Measurements from ENCODE around the gene DNLZ.
A peak's percentile ranks its signal among the peaks of the same experiment; 100 is the strongest.

The DNLZ gene

GRCh38 chr9:136348691-136349090, 14.9 kb downstream of the DNLZ start:
- H3K27ac ChIP-seq (ENCODE audit: low read depth, low read length), result no peak overlapping the region
- H4K8ac ChIP-seq (ENCODE audit: low read depth, low read length), result no peak overlapping the region
- no peak overlapping the region for H3K9ac ChIP-seq (ENCODE audit: low read length)
- no peak overlapping the region for H4K5ac ChIP-seq (ENCODE audit: low read length)
- H2BK120ac ChIP-seq (ENCODE audit: low read depth, low read length), result no peak overlapping the region
- no peak for DNase-seq
- no peak overlapping the region for H3K18ac ChIP-seq (ENCODE audit: low read length)
- H2BK5ac ChIP-seq (ENCODE audit: low read length), result no peak overlapping the region
- H3K23ac ChIP-seq (ENCODE audit: low read length), result no peak overlapping the region
- H3K36me3 ChIP-seq (ENCODE audit: control insufficient read depth, insufficient read depth, low read length), result no peaks in the 10 kb centered on the region
- no peak overlapping the region for H3K4ac ChIP-seq (ENCODE audit: low read depth, low read length)
- no peak overlapping the region for H2BK15ac ChIP-seq (replicated peaks; ENCODE audit: low read depth)
- H3K4me3 ChIP-seq (ENCODE audit: low read length), result no peak overlapping the region
- WGBS (ENCODE audit: extremely low coverage, insufficient coverage, low lambda C conversion rate), result no CpG with 5 or more reads among the region's 14 CpGs
- H2AK5ac ChIP-seq (ENCODE audit: low read length), result no peak overlapping the region
- H3K79me2 ChIP-seq (ENCODE audit: control insufficient read depth, insufficient read depth, low read length), result no peaks in the 10 kb centered on the region
- no peaks in the 10 kb centered on the region for H3K4me1 ChIP-seq (ENCODE audit: control insufficient read depth, low read depth, low read length)
- H3K56ac ChIP-seq (ENCODE audit: low read length), result no peak overlapping the region
- no peaks in the 10 kb centered on the region for H3K27me3 ChIP-seq (ENCODE audit: insufficient read depth, low read length, poor library complexity)
- H3K4me2 ChIP-seq (ENCODE audit: low read length), result no peak overlapping the region
- H3K79me1 ChIP-seq (ENCODE audit: low read length), result no peaks in the 10 kb centered on the region

GRCh38 chr9:136347472-136348256, 15.9 kb downstream of the DNLZ start:
- Histone ChIP-seq H3K56ac (ENCODE audit: low read length) (no peak overlapping the region), H3K79me2 (ENCODE audit: control insufficient read depth, insufficient read depth, low read length) (no peaks in the 10 kb centered on the region), H3K4me3 (ENCODE audit: low read length) (no peak overlapping the region), H2AK5ac (ENCODE audit: low read length) (no peak overlapping the region), H2BK5ac (ENCODE audit: low read length) (no peak overlapping the region), H3K18ac (ENCODE audit: low read length) (no peak overlapping the region), H3K4me1 (ENCODE audit: control insufficient read depth, low read depth, low read length) (no peaks in the 10 kb centered on the region), H3K79me1 (ENCODE audit: low read length) (no peaks in the 10 kb centered on the region), H3K23ac (ENCODE audit: low read length) (no peak overlapping the region), H4K5ac (ENCODE audit: low read length) (no peak overlapping the region), H3K9ac (ENCODE audit: low read length) (no peak overlapping the region), H3K4ac (ENCODE audit: low read depth, low read length) (no peak overlapping the region), H2BK15ac (replicated peaks; ENCODE audit: low read depth) (no peak overlapping the region), H4K8ac (ENCODE audit: low read depth, low read length) (no peak overlapping the region), H3K36me3 (ENCODE audit: control insufficient read depth, insufficient read depth, low read length) (no peaks in the 10 kb centered on the region), H3K27ac (ENCODE audit: low read depth, low read length) (no peak overlapping the region), H2BK120ac (ENCODE audit: low read depth, low read length) (no peak overlapping the region), H3K27me3 (ENCODE audit: insufficient read depth, low read length, poor library complexity) (no peaks in the 10 kb centered on the region), H3K4me2 (ENCODE audit: low read length) (no peak overlapping the region)
- DNase-seq, result no peak
- WGBS (ENCODE audit: extremely low coverage, insufficient coverage, low lambda C conversion rate), result no CpG with 5 or more reads among the region's 34 CpGs

- no peak overlapping the region for H2BK120ac ChIP-seq (ENCODE audit: low read depth, low read length)
- no CpG with 5 or more reads among the region's 20 CpGs for WGBS (ENCODE audit: extremely low coverage, insufficient coverage, low lambda C conversion rate)
- no peak for DNase-seq
- no peak overlapping the region for H3K23ac ChIP-seq (ENCODE audit: low read length)
- H3K79me1 ChIP-seq (ENCODE audit: low read length), result no peaks in the 10 kb centered on the region
- H3K4ac ChIP-seq (ENCODE audit: low read depth, low read length), result no peak overlapping the region
- no peaks in the 10 kb centered on the region for H3K79me2 ChIP-seq (ENCODE audit: control insufficient read depth, insufficient read depth, low read length)
- no peak overlapping the region for H3K18ac ChIP-seq (ENCODE audit: low read length)
- H2BK15ac ChIP-seq (replicated peaks; ENCODE audit: low read depth), result no peak overlapping the region
- no peaks in the 10 kb centered on the region for H3K27me3 ChIP-seq (ENCODE audit: insufficient read depth, low read length, poor library complexity)
- H4K5ac ChIP-seq (ENCODE audit: low read length), result no peak overlapping the region
- no peak overlapping the region for H3K9ac ChIP-seq (ENCODE audit: low read length)
- no peaks in the 10 kb centered on the region for H3K4me1 ChIP-seq (ENCODE audit: control insufficient read depth, low read depth, low read length)
- H3K27ac ChIP-seq (ENCODE audit: low read depth, low read length), result no peak overlapping the region
- no peak overlapping the region for H3K56ac ChIP-seq (ENCODE audit: low read length)
- H4K8ac ChIP-seq (ENCODE audit: low read depth, low read length), result no peak overlapping the region
- no peak overlapping the region for H2BK5ac ChIP-seq (ENCODE audit: low read length)
- no peak overlapping the region for H3K4me2 ChIP-seq (ENCODE audit: low read length)
- no peaks in the 10 kb centered on the region for H3K36me3 ChIP-seq (ENCODE audit: control insufficient read depth, insufficient read depth, low read length)
- H3K4me3 ChIP-seq (ENCODE audit: low read length), result no peak overlapping the region
- no peak overlapping the region for H2AK5ac ChIP-seq (ENCODE audit: low read length)
Measured at GRCh38 chr9:136346927-136347465, 16.5 kb downstream of the DNLZ start.

GRCh38 chr9:136346157-136346481, 17.4 kb downstream of the DNLZ start:
- Histone ChIP-seq H3K27me3 (ENCODE audit: insufficient read depth, low read length, poor library complexity) (no peaks in the 10 kb centered on the region), H2BK5ac (ENCODE audit: low read length) (no peak overlapping the region), H3K27ac (ENCODE audit: low read depth, low read length) (no peak overlapping the region), H3K18ac (ENCODE audit: low read length) (no peak overlapping the region), H2BK15ac (replicated peaks; ENCODE audit: low read depth) (no peak overlapping the region), H3K4me3 (ENCODE audit: low read length) (no peak overlapping the region), H3K4me1 (ENCODE audit: control insufficient read depth, low read depth, low read length) (no peaks in the 10 kb centered on the region), H3K79me2 (ENCODE audit: control insufficient read depth, insufficient read depth, low read length) (no peaks in the 10 kb centered on the region), H4K5ac (ENCODE audit: low read length) (no peak overlapping the region), H2AK5ac (ENCODE audit: low read length) (no peak overlapping the region), H3K4me2 (ENCODE audit: low read length) (no peak overlapping the region), H3K9ac (ENCODE audit: low read length) (peak overlapping the region; percentile 34), H2BK120ac (ENCODE audit: low read depth, low read length) (no peak overlapping the region), H3K56ac (ENCODE audit: low read length) (peak overlapping the region; percentile 60), H4K8ac (ENCODE audit: low read depth, low read length) (no peak overlapping the region), H3K23ac (ENCODE audit: low read length) (no peak overlapping the region), H3K79me1 (ENCODE audit: low read length) (no peaks in the 10 kb centered on the region), H3K36me3 (ENCODE audit: control insufficient read depth, insufficient read depth, low read length) (no peaks in the 10 kb centered on the region), H3K4ac (ENCODE audit: low read depth, low read length) (no peak overlapping the region)
- WGBS (ENCODE audit: extremely low coverage, insufficient coverage, low lambda C conversion rate), result no CpG with 5 or more reads among the region's 10 CpGs
- DNase-seq, result no peak

- H4K5ac ChIP-seq (ENCODE audit: low read length), result no peak overlapping the region
- no peaks in the 10 kb centered on the region for H3K27me3 ChIP-seq (ENCODE audit: insufficient read depth, low read length, poor library complexity)
- no peak overlapping the region for H3K18ac ChIP-seq (ENCODE audit: low read length)
- H3K23ac ChIP-seq (ENCODE audit: low read length), result no peak overlapping the region
- H3K4me3 ChIP-seq (ENCODE audit: low read length), result no peak overlapping the region
- peak overlapping the region; percentile 60 for H3K56ac ChIP-seq (ENCODE audit: low read length)
- H2BK15ac ChIP-seq (replicated peaks; ENCODE audit: low read depth), result no peak overlapping the region
- H3K4me2 ChIP-seq (ENCODE audit: low read length), result no peak overlapping the region
- no peaks in the 10 kb centered on the region for H3K36me3 ChIP-seq (ENCODE audit: control insufficient read depth, insufficient read depth, low read length)
- H4K8ac ChIP-seq (ENCODE audit: low read depth, low read length), result no peak overlapping the region
- H2BK5ac ChIP-seq (ENCODE audit: low read length), result no peak overlapping the region
- no peaks in the 10 kb centered on the region for H3K79me1 ChIP-seq (ENCODE audit: low read length)
- no peak overlapping the region for H3K4ac ChIP-seq (ENCODE audit: low read depth, low read length)
- H3K4me1 ChIP-seq (ENCODE audit: control insufficient read depth, low read depth, low read length), result no peaks in the 10 kb centered on the region
- no peak overlapping the region for H2AK5ac ChIP-seq (ENCODE audit: low read length)
- no peak overlapping the region for H3K27ac ChIP-seq (ENCODE audit: low read depth, low read length)
- H2BK120ac ChIP-seq (ENCODE audit: low read depth, low read length), result no peak overlapping the region
- H3K79me2 ChIP-seq (ENCODE audit: control insufficient read depth, insufficient read depth, low read length), result no peaks in the 10 kb centered on the region
- no CpG with 5 or more reads among the region's 43 CpGs for WGBS (ENCODE audit: extremely low coverage, insufficient coverage, low lambda C conversion rate)
- H3K9ac ChIP-seq (ENCODE audit: low read length), result peak overlapping the region; percentile 19
- peak; percentile 60 for DNase-seq
Measured at GRCh38 chr9:136345281-136346156, 18.0 kb downstream of the DNLZ start.

Data from mesendoderm (in vitro differentiated cells).